ENCODE measurements around the gene LGALS4.
"Not testable (repeated sequence)": the region's sequence is repeated elsewhere in the genome, so short reads cannot be mapped to it uniquely, and the experiment has no call there.

LGALS4 gene

GRCh38 chr19:38812841-38813320 is at the start of gene LGALS4:
Gene LGALS4, minus strand, starts transcription at chr19:38812945. Its CDS starts 59 bp downstream, at chr19:38812886.
- DNase-seq = no peak

GRCh38 chr19:38861368-38861767 is 48.6 kb upstream of the LGALS4 start:
- no peak for DNase-seq

- not testable (repeated sequence) for DNase-seq
These were observed 47.0 kb upstream of the LGALS4 start for GRCh38 chr19:38859631-38860204.

- no peak for DNase-seq
These were observed 44.1 kb upstream of the LGALS4 start for GRCh38 chr19:38856813-38857212.

GRCh38 chr19:38855751-38856150 is 43.0 kb upstream of the LGALS4 start:
- not testable (repeated sequence) for DNase-seq

- DNase-seq = not testable (repeated sequence)
These were observed 42.2 kb upstream of the LGALS4 start for GRCh38 chr19:38854961-38855360.

GRCh38 chr19:38853214-38853613 is 40.5 kb upstream of the LGALS4 start:
- DNase-seq = no peak

- peak; percentile 68 to 72 for DNase-seq
These were observed 39.7 kb upstream of the LGALS4 start for GRCh38 chr19:38852231-38853044.

- DNase-seq = peak; percentile 90 to 93
These were observed 39.0 kb upstream of the LGALS4 start for GRCh38 chr19:38851622-38852230.

GRCh38 chr19:38850976-38851621 is 38.4 kb upstream of the LGALS4 start:
- peak in 1 of 2 experiments; percentile 52 for DNase-seq

GRCh38 chr19:38850436-38850975 is 37.8 kb upstream of the LGALS4 start:
- peak in 1 of 2 experiments; percentile 97 for DNase-seq

GRCh38 chr19:38849860-38850435 is 37.2 kb upstream of the LGALS4 start, which contains the start of gene HNRNPL:
Gene HNRNPL, minus strand, starts transcription at chr19:38849986. Its CDS starts 20 bp downstream, at chr19:38849966.
- DNase-seq = peak; percentile 98 to 99

- peak; percentile 98 to 99 for DNase-seq
These were observed 36.6 kb upstream of the LGALS4 start for GRCh38 chr19:38849147-38849859.

- DNase-seq = no peak
These were observed 35.8 kb upstream of the LGALS4 start for GRCh38 chr19:38848299-38849146.

GRCh38 chr19:38846097-38846496 is 33.4 kb upstream of the LGALS4 start:
- no peak for DNase-seq

- DNase-seq = no peak
These were observed 32.8 kb upstream of the LGALS4 start for GRCh38 chr19:38845374-38846024.

- DNase-seq = no peak
These were observed 31.4 kb upstream of the LGALS4 start for GRCh38 chr19:38844093-38844686.

GRCh38 chr19:38843175-38843758 is 30.5 kb upstream of the LGALS4 start:
- no peak for DNase-seq
